Stimulated activated CD8-positive, alpha-beta memory T cell treated with anti-CD3 and anti-CD28 coated beads, Interleukin-12 subunit alpha, Interleukin-12 subunit beta, amount 100 ng/mL, for 1 hour (primary cell): ENCODE data around the gene SH3BP5L.

Experiments used
- DNase-seq: peaks from one replicate; pipeline ENCODE4 v3.0.0-alpha.2; 2020; ENCODE audit warnings: low read depth

Gene SH3BP5L

DNA sequence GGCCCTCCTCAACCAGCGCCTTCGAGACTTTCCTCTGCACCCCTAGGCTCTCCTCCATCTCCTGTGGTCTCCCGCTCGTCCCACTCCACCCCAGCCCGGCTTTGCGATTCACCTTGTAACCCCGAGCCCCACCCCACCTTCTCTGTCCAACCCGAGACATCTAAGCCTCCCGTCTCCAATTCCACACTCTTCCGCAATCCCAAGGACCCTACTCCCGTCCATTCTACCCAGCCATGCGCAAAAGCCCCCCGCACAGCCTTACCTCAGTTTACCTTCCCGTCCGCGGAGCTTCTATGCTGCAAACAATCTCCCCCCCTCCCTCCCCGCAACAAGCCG is 174 bp downstream of the SH3BP5L start:
- no peak for DNase-seq

DNA sequence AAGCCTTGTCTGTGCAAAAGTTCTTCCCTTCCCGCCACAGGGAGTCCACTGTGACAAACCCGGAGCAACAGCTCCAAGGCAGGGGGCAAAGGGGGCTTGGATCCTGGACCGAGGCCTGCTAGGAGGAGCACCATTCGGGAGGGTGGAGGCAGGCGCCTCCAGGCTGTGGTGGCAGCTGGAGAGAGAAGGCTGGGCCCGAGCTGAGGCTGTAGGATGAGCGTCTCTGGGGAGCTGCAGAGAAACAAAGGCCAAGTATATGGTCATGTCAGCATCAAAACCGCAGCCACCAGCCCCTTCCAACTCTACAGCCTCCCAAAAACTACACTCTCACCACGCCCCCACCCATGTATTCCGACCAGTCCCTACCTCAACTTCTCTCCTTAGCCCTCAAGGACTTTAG is 579 bp downstream of the SH3BP5L start:
- DNase-seq, result no peak

DNA sequence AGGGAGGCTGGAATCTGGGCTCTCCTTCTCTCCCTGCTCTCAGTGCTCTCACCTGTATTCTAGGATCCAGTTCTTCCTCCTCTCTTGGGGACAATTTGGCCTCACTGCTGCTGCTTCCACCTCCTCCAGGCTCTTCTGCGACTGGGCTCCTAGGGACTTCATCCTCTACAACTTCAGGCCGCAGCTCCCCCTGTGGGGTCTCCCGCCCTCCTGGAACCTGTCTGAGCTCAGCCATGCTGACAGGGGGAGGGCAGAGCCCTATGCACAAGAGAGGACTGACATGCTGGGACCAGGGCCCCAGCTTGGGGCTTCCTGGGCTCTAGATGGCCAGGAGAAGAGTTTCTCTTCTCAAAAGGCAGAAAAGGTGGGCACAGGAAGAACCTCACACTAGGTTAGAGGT is 1.0 kb downstream of the SH3BP5L start:
- DNase-seq, result no peak

DNA sequence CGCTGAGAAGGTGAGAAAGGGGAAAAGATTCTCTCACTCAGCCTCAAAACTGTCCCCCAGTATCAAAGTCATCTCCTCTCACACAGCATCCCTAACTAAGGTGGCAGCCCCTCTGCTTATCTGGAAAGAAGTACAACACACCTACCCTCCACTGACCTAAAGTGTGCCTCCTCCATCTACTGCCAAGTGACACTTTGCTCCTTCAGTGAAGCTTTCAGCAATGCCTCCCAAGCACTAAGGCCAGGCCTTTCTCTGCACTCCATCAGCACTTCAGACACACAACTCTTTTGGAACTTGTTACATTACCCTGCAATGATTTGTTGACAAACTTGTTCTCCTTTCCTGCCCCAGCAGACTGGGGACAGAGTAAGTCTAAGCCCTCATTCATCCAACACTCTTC is 1.4 kb downstream of the SH3BP5L start:
- DNase-seq, result no peak

DNA sequence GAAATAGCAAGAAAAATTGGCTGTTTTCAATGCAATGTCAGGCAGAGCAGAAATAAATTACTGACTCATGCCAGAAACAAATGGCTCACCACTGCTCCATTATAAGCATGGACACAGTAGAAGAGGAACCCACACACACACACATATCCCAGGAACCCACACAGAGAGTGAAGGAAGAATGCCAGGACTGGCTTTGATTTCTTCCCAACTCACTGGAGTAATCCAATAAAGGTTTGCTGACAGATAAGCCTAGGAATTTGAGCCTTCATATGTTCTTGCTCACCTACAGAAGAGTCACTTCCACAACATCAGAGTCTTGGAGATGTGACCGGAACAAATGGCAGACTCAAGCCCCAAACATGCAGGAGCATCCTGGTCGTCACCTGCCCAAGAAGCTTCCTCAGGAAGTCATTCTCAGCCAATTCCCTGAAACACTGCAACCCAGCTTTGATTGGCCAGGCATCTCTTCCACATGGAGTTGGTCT is 2.2 kb downstream of the SH3BP5L start:
- DNase-seq, result no peak

DNA sequence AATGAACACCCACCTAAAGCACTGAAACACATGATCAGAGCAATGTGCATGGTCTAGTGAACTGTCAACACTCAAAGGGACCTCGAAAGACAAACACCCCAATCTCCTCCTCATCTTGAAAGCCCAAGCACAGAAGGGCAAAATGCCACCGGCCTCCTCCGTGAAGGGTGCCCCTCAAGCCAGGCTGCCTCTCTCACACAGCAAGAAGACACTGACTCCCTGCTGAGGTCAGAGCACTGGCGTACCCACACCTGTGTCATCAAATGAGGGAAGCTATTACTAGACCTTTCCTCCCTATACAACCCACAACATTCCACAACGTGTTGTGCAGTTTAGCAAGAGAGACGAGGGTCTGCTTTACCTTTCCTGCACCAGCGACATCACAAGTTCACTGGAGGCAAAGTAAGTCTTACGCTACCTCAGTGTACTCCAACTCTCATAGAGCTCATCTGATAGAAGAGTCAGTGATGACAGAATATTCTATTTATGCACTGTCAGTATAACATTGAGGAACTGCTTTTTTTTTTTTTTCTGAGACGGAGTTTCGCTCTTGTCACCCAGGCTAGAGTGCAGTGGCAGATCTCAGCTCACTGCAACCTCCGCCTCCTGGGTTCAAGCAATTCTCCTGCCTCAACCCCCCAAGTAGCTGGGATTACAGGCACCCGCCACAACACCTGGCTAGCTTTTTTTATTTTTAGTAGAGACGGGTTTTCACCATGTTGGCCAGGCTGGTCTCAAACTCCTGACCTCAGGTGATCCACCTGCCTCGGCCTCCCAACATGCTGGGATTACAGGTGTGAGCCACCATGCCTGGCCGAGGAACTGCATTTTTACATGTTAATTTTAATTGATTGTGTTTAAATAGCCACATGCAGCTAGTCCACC is 3.3 kb downstream of the SH3BP5L start:
- no peak for DNase-seq

DNA sequence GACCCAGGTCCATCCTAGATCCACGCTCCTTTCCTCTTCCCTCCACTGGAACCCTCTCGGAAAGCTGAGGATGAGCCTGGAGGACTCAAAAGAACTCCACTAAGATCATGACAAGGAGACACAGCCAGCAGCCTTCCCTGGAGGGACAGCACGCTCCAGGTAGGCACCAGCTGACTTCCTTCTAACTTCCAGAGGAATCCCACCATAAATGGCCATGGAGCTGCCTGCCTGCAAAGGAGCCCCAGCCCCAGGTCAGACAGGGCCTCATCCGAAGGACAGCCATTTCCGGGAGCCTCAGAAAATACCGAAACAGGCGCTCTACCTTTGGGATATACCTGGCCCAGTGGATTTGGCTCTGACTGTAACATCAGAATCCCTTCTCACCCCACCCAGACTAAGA is 4.1 kb downstream of the SH3BP5L start:
- DNase-seq, result no peak

DNA sequence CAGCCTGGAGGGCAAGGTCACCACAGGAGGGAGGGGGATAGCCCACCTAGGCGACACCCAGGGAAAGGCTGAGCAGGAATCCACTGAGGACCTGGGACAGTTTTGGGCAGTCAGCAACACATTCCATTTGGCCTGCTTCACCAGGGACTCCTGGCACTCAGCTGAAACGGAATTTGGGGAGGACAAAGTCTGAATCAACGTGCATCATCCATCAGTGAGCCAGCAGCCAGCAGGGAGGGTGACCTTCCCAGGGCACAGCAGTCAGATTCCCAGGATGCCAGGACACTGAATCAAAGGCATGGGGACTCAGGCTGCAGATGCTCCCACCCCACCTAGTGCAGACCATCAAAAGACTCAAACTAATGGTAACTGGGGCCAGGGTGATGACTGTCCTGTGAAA is 4.6 kb downstream of the SH3BP5L start:
- no peak for DNase-seq

DNA sequence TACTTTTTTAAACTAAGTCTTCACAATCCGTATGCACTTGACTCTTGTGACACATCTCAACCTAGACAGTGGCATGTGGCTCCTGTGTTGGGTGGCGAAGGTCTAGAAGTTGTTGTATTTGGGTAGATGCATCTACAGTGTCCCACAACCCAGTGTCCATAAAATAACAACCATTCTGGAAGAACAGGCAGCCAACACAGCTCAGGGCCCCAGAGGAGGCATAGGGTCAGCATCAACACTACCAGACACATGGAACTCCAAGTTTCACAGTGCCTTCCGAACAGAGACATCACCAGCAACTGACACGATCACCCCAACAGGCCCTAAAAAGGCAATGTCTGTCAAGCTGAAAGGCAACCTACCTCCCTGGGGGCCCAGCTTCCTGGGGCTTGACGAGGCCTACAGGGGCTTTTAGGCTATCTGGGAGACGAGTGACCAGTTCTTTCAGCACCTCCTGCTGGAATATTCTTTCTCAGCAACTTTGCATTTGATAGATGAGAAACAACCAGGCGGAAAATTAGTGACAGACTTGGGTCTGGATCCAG is 5.6 kb downstream of the SH3BP5L start:
- DNase-seq, result no peak

DNA sequence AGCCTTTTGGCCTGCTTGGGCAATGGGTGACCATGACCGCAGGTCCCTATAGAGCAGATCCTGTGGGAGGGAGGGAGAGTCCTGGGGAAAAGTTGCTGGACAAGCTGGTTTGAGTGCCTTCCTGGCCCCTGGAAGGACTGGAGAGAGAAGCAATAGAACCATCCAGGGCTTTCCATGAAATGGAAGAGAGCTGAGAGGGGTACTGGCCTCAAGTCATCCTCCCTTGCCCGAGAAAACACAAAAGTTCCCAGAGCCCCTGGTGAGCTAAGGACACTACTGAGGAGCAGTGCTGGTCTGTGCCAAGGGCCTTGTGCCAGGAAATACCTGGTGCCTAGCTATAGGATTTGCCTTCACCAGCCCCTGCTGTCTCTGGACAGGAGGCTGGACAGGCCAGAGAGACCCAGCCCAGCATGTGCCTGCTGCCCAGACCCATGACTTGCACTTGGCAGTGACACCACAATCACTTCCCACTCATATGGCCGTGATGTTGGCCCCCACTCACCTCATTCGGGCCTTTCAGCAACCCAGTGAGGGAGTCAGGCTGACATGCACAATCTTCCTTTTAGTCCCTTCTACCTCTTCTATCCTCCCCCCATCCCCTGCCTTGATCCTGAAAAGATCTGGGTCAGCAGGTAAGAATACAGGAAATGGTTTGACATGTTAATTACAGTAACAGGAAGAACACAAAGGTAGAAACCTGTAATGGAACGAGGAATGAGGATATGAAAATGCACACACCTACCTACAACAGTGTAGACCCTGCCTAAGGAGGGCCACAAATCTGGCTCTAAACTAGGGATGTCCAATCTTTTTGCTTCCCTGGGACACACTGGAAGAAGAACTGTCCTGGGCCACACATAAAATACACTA is 7.0 kb downstream of the SH3BP5L start:
- DNase-seq, result no peak

DNA sequence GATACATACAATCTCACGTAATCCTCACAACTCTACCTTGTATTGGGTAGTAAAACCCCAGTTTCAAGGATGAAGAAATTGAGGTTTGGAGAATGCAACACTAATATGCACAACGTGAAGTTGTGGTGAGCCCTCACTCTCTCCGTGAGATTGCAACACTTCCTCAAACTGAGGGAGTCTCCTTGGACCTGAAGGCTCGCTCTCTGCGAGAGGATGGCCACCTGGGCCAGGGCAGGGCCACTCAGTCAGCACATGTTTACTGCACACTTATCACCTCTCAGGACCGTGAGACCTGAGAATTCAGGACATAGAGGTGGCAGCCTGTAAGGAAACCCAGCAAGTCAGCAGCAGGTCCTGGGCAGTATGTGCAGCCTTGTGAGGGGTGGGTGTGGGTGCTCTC is 8.7 kb downstream of the SH3BP5L start:
- DNase-seq, result no peak

DNA sequence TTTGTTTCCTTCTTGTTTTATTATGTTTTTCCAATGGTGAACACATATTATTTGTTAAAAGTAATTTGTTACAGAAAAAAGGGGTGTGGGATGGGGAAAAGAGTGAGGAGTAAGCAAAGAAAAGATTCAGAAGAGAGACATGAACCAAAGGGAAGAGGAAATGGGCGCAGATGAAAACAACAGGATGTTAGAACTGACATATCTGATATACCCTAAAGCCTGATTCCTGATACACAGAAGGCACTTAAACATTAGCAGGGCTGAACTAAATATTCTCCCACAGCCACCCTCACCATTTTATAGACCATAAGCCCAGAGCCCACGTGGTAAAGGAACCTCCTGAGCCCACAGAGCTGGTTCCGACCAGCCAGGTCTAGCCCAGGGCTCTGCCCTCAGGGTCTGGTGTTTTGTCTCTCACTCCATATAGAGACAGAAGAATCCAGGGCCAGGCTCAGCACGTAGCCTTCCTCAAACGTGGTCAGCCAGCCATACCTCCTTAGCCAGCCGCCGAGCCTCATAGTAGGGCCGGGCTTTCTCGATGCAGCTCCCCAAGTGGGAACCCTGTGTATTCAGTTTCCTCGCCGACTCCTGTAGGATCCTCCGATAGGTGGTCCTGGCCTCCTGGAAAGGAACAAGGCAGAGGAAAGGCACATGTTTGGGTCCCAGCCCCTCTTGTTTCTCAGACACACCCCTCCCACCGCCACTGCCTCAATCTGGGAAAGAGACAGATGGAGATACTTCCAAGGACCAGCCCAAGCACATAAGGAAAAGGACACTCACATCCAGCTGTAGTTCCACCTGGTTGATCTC is 9.5 kb downstream of the SH3BP5L start:
- no peak for DNase-seq

DNA sequence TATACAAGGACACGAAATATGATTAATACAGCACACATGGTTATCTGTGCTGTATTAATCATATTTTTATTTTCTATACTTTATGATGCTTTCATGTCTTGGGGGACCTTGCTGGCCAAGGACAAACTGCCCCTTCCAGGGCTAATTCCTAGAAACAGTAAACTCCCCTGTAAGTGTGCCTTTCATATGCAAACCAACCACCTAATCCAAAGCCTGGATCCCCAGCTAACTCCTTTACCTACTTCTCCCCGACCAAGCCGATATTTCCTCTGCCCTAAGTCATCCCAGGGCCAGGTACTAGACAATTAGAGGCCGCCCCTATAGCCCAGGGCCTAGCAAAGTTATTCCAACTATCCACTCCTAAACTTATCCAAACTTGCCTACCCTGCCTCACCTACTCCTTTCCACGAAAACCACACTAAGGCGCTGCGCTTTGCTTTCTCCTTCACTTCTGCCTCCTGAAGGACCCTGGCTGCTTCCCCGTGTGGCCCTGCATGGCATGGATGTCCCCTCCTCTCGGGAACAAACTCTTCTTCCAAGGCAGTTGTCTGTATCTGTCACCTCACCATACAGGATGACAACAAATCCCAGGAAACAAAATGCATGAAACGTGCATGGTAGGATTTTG is 10.2 kb downstream of the SH3BP5L start:
- DNase-seq, result no peak

DNA sequence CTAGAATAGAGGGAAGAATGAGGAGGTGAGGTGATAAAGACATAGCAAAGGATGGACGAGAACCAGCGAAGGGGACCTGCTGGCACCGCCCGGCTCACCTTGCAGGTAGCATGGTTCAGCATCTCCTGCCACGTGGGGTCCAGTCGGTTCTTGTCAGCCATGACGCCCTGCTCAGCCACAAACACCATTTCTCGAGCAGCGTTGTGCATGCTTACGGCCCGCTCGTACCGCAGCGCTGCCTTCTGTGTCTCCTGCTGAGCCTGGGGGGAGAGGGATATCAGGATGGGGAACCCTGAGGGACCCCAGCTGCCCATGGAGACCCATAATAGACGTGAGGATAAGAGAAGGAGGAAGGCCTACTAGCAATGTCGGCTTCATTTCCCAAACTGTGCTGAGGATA is 11.4 kb downstream of the SH3BP5L start:
- no peak for DNase-seq

DNA sequence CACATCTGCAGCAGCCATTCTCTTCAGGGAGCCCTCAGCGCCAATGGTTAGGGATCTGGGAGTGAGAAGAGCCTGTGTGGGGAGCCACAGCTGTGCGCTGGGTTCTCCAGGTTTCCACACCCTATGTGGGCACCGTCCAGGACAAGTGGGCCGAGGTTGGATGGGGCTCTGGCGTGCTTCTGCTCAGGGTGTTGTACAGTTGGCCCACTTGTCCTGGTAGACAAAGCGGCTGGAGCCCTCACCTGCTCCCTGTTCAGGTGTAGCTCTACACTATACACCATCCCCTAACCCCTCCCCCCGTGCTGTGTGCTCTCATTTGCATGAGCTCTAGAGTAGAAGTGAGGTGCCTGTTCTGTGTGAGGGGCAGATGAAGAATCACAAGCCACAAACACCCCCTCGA is 12.2 kb downstream of the SH3BP5L start:
- DNase-seq, result no peak

DNA sequence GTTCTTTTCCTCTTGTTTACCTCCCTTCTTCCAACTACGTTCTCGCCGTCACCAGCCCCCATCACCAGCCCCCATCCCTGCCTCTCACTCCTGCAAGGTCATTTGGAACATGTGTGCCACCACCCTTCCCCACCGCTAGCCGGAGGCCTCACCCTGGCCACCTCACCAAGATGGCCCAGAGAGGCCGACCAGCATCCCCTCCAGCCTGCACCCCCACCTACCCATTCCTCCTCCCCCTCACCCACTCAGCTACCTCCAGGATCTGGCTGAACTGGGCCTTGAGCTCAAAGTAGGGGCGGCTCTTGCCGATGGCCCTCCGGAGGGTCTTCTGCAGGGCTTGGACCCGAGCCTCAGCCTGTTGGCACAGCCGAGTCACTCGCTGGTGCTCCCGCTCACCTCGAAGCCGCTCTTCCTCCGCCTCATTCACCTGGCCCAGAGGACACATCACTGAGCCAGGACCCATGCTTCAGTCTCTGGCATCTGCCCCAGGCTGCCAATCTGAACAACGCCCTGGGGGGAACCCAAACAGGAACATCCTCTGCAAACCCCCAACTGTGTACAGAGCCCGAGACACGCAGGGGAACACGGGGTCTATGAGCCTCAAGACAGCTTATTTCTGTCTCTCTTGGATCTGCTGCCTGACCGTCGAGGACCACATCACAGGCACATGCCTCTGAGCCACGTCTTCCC is 12.8 kb downstream of the SH3BP5L start:
- no peak for DNase-seq

DNA sequence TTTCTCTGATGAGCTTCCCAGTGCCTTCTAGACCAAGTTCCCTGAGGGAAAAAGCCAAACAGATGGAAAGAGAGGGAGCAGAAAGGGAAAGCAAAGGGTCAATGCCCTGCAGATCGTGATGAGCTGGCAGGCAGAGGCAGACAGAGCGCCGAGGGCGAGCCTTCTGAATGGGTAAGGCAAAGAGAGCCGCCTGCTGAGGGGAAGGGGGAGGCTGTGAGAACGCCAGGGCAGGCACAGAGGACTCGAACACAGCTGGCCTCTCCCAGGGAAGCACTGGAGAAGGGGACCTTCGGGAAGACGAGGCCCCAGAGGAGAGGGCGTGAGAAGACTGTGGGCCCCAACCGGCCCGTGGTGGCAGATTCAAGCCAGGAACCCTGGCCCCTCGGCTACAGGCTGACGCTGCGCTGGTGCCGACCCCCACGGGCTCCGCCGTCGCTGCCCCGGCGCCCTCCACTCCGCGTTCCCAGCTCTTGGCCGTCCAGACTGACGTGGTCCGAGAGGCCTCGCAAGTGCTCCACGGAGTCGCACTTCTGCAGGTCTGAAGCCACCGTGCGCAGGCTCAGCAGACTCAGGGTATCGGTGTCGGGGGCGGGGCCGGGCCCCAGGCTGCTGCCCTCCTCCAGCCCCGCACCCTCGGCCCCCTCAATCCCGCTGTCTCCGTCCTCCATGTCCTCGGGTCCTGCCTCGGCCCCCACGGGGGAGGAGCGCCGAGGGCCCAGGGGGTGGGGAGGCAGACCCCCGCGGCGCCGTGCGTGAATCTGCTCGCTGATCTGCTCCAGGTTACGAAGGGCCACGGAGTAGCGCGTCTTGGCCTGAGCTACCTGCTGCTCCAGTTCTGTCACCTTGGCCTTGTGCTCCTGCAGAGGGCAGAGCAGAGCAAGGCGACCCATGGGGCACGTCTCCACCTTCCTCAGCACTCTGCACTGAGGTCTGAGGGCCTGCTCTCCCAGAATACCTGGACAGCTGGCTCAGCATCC is 13.9 kb downstream of the SH3BP5L start:
- no peak for DNase-seq

DNA sequence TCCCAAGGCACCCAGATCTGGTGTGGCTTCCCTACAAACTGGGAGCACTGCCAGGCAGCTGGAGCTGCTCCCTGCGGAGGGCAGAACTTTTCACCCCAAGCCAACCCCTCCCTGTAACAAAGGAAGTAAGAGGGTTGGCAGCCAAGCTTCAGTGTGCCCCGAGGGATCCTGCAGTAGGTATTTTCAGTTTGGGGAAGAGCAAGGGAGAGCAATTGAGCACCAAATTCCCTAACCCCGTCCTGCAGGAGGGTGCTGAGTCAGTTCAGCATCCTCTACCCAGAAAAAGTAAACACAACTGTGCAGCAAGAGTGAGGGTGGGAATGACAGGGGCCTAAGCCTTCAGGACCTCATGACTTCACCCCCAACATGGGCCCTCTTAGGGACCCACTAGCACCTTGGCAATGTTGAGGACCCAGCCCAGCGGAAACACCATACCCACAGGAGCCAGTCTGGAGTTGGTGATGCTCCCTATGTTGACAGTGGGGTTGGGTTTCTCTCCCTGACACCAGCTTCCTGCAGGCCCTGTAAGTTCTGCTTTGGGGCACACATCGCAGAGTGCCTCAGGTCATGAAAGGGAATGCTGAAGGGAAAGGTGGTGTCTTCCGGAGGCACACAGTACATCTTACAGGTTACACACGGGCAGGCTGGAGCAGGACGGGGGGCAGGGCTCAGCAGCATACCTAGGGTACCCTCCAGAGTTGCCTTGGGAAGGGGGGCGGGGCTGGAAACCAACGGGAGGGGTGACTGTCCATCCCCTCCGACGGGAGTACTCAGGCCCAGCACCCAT is 14.8 kb downstream of the SH3BP5L start:
- no peak for DNase-seq
